Measurements from ENCODE around the gene MFAP4.

The MFAP4 gene

DNA sequence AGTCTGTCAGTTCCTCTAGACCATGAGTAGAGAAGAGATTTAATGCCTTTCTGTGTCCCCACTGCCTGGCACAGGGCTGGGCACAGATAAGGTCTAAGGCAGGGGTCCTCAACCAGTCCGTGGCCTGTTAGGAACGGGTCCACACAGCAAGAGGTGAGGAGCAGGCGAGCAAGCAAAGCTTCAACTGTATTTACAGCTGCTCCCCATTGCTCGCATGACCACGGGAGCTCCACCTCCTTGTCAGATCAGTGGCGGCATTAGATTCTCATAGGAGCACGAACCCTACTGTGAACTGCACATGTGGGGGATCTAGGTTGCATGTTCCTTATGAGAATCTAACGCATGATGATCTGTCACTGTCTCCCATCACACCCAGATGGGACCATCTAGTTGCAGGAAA, 26.2 kb downstream of the MFAP4 start:
- H3K4me1 ChIP-seq (ENCODE audit: low read length): peaks cover 8% of the 10 kb centered on the region
- no peak overlapping the region for H3K27ac ChIP-seq (ENCODE audit: low read length)
- H2AFZ ChIP-seq (ENCODE audit: low read length): no peak overlapping the region
- no peaks in the 10 kb centered on the region; the same call in 1 of the 2 replicates for H3K27me3 ChIP-seq (replicated peaks; ENCODE audit: insufficient read depth, low read length)
- no peaks in the 10 kb centered on the region for H3K79me2 ChIP-seq (ENCODE audit: low read length)
- no peaks in the 10 kb centered on the region for H3K9me2 ChIP-seq (replicated peaks; ENCODE audit: insufficient read depth, low read length)
- H3K9me3 ChIP-seq (replicated peaks; ENCODE audit: insufficient read depth, low read length): no peaks in the 10 kb centered on the region
- TF ChIP-seq EZH2phosphoT487 (IDR thresholded peaks at IDR 0.05; ENCODE audit: low read length) (no peak), EZH2 (optimal IDR thresholded peaks at IDR 0.05; ENCODE audit: low read depth, low read length) (no peak)
- TF ChIP-seq, protein P1, sequence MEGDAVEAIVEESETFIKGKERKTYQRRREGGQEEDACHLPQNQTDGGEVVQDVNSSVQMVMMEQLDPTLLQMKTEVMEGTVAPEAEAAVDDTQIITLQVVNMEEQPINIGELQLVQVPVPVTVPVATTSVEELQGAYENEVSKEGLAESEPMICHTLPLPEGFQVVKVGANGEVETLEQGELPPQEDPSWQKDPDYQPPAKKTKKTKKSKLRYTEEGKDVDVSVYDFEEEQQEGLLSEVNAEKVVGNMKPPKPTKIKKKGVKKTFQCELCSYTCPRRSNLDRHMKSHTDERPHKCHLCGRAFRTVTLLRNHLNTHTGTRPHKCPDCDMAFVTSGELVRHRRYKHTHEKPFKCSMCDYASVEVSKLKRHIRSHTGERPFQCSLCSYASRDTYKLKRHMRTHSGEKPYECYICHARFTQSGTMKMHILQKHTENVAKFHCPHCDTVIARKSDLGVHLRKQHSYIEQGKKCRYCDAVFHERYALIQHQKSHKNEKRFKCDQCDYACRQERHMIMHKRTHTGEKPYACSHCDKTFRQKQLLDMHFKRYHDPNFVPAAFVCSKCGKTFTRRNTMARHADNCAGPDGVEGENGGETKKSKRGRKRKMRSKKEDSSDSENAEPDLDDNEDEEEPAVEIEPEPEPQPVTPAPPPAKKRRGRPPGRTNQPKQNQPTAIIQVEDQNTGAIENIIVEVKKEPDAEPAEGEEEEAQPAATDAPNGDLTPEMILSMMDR (IDR thresholded peaks at IDR 0.05; ENCODE audit: low read length): no peak
- no peak overlapping the region for H3K4me3 ChIP-seq (ENCODE audit: low read length)
- H3K9ac ChIP-seq (ENCODE audit: low read length): no peak overlapping the region
- H4K20me1 ChIP-seq (ENCODE audit: insufficient read depth, low read length): no peaks in the 10 kb centered on the region
- no peaks in the 10 kb centered on the region for H3F3A ChIP-seq (ENCODE audit: insufficient read depth, low read length)
- no peak overlapping the region for H3K4me2 ChIP-seq (ENCODE audit: low read depth, low read length)
- DNase-seq: no peak
- no peaks in the 10 kb centered on the region for H3K36me3 ChIP-seq (replicated peaks; ENCODE audit: insufficient read depth, low read length)

DNA sequence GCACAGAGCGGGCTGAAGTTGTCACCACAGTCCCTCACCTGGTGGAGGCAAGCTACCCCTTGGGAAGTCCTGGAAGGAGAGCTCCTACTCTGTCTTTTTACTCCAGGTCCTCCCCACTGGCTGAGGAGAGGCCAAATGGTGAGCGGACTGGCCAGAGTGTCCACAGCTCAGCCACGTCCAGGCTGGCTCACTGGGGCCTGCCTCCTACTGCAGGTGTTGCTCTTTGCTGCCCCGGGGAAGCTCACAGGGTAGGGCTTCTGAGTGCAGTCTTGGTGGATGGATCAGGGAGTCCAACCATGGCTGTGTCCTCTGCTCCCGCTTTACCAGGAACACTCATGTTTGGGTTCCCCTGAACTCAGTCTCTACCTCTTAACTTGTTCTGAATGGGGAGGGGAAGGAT, 27.1 kb downstream of the MFAP4 start:
- H3K79me2 ChIP-seq (ENCODE audit: low read length): no peaks in the 10 kb centered on the region
- no peaks in the 10 kb centered on the region for H3K9me2 ChIP-seq (replicated peaks; ENCODE audit: insufficient read depth, low read length)
- no peaks in the 10 kb centered on the region; the same call in 1 of the 2 replicates for H3K27me3 ChIP-seq (replicated peaks; ENCODE audit: insufficient read depth, low read length)
- H3K4me2 ChIP-seq (ENCODE audit: low read depth, low read length): no peak overlapping the region
- no peaks in the 10 kb centered on the region for H3F3A ChIP-seq (ENCODE audit: insufficient read depth, low read length)
- H4K20me1 ChIP-seq (ENCODE audit: insufficient read depth, low read length): no peaks in the 10 kb centered on the region
- no peaks in the 10 kb centered on the region for H3K9me3 ChIP-seq (replicated peaks; ENCODE audit: insufficient read depth, low read length)
- no peaks in the 10 kb centered on the region for H3K36me3 ChIP-seq (replicated peaks; ENCODE audit: insufficient read depth, low read length)
- peaks cover 8% of the 10 kb centered on the region for H3K4me1 ChIP-seq (ENCODE audit: low read length)
- TF ChIP-seq EZH2 (optimal IDR thresholded peaks at IDR 0.05; ENCODE audit: low read depth, low read length) (no peak), EZH2phosphoT487 (IDR thresholded peaks at IDR 0.05; ENCODE audit: low read length) (no peak)
- H3K4me3 ChIP-seq (ENCODE audit: low read length): no peak overlapping the region
- no peak for DNase-seq
- H3K9ac ChIP-seq (ENCODE audit: low read length): no peak overlapping the region
- no peak overlapping the region for H3K27ac ChIP-seq (ENCODE audit: low read length)
- H2AFZ ChIP-seq (ENCODE audit: low read length): no peak overlapping the region

DNA sequence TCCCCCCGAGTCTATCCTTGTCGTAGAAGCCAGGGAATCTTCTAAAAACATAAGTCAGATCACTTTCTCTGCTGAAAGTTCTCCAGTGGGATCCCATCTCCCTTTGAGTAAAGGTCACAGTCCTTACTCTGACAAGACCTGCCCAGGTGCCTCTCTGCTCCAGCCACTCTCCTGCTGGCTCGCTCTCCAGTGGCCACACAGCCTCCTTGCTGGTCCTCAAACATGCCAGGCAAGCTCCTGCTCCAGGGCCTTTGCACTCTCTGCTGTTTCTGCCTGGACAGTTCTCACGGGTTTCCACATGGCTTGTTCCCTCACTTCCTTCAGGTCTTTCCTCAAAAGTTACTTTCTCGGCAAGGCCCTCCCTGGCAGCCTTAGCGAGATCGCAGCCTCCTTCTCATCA, 27.8 kb downstream of the MFAP4 start:
- TF ChIP-seq EZH2phosphoT487 (IDR thresholded peaks at IDR 0.05; ENCODE audit: low read length) (no peak), EZH2 (optimal IDR thresholded peaks at IDR 0.05; ENCODE audit: low read depth, low read length) (no peak)
- TF ChIP-seq, protein P1 (IDR thresholded peaks at IDR 0.05; ENCODE audit: low read length): no peak
- Histone ChIP-seq H4K20me1 (ENCODE audit: insufficient read depth, low read length) (no peaks in the 10 kb centered on the region), H3K36me3 (replicated peaks; ENCODE audit: insufficient read depth, low read length) (no peaks in the 10 kb centered on the region), H3K4me1 (ENCODE audit: low read length) (peaks cover 8% of the 10 kb centered on the region), H3K4me2 (ENCODE audit: low read depth, low read length) (no peak overlapping the region), H3K9ac (ENCODE audit: low read length) (no peak overlapping the region), H3K27ac (ENCODE audit: low read length) (no peak overlapping the region), H3K9me2 (replicated peaks; ENCODE audit: insufficient read depth, low read length) (no peaks in the 10 kb centered on the region), H3K4me3 (ENCODE audit: low read length) (no peak overlapping the region), H3F3A (ENCODE audit: insufficient read depth, low read length) (no peaks in the 10 kb centered on the region), H3K27me3 (replicated peaks; ENCODE audit: insufficient read depth, low read length) (no peaks in the 10 kb centered on the region), H2AFZ (ENCODE audit: low read length) (no peak overlapping the region), H3K79me2 (ENCODE audit: low read length) (no peaks in the 10 kb centered on the region), H3K9me3 (replicated peaks; ENCODE audit: insufficient read depth, low read length) (no peaks in the 10 kb centered on the region)
- DNase-seq: no peak

DNA sequence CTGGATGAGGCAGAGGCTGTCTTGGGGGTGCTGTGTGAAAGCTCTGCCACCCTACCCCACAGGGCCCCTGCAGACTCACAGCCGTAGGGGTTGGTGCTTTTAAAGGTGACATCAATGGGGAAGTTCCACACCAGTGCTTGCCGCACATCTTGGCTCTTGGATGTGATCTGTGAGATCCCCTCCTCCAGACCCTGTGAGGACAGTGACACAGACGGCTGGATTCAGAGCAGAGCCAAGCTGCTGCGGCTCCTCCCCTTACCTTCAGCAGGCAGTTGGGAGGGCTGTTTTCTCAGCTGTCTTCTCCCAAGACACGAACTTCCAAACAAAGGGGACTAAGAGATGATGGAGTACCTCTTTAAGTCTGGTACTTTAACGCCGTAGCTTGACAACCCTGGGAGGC, 29.2 kb downstream of the MFAP4 start:
- Histone ChIP-seq H3K9me2 (replicated peaks; ENCODE audit: insufficient read depth, low read length) (no peaks in the 10 kb centered on the region), H2AFZ (ENCODE audit: low read length) (no peak overlapping the region), H3K4me2 (ENCODE audit: low read depth, low read length) (no peak overlapping the region), H3K27ac (ENCODE audit: low read length) (no peak overlapping the region), H3K79me2 (ENCODE audit: low read length) (no peaks in the 10 kb centered on the region), H3F3A (ENCODE audit: insufficient read depth, low read length) (no peaks in the 10 kb centered on the region), H3K4me1 (ENCODE audit: low read length) (peaks cover 5% of the 10 kb centered on the region; the same call in 1 of the 2 replicates), H3K9ac (ENCODE audit: low read length) (no peak overlapping the region), H3K9me3 (replicated peaks; ENCODE audit: insufficient read depth, low read length) (no peaks in the 10 kb centered on the region), H4K20me1 (ENCODE audit: insufficient read depth, low read length) (no peaks in the 10 kb centered on the region), H3K4me3 (ENCODE audit: low read length) (no peak overlapping the region), H3K27me3 (replicated peaks; ENCODE audit: insufficient read depth, low read length) (no peaks in the 10 kb centered on the region), H3K36me3 (replicated peaks; ENCODE audit: insufficient read depth, low read length) (no peaks in the 10 kb centered on the region)
- TF ChIP-seq EZH2phosphoT487 (IDR thresholded peaks at IDR 0.05; ENCODE audit: low read length): no peak
- TF ChIP-seq, protein P1 (IDR thresholded peaks at IDR 0.05; ENCODE audit: low read length): no peak
- no peak for TF ChIP-seq EZH2 (optimal IDR thresholded peaks at IDR 0.05; ENCODE audit: low read depth, low read length)
- DNase-seq: no peak
